ENCODE measurements around the gene CLIP2.

GRCh38 chr7:74364061-74364460 is 74.9 kb downstream of the CLIP2 start:
- TF ChIP-seq CTCF (conservative IDR thresholded peaks at IDR 0.05; ENCODE audit: low read length) (no peak; the same call in 1 of the 2 replicates), EZH2phosphoT487 (IDR thresholded peaks at IDR 0.05; ENCODE audit: borderline replicate concordance) (no peak)

All from Loucy (cell line).